ENCODE data around the gene BHLHE23.

The BHLHE23 gene

DNA sequence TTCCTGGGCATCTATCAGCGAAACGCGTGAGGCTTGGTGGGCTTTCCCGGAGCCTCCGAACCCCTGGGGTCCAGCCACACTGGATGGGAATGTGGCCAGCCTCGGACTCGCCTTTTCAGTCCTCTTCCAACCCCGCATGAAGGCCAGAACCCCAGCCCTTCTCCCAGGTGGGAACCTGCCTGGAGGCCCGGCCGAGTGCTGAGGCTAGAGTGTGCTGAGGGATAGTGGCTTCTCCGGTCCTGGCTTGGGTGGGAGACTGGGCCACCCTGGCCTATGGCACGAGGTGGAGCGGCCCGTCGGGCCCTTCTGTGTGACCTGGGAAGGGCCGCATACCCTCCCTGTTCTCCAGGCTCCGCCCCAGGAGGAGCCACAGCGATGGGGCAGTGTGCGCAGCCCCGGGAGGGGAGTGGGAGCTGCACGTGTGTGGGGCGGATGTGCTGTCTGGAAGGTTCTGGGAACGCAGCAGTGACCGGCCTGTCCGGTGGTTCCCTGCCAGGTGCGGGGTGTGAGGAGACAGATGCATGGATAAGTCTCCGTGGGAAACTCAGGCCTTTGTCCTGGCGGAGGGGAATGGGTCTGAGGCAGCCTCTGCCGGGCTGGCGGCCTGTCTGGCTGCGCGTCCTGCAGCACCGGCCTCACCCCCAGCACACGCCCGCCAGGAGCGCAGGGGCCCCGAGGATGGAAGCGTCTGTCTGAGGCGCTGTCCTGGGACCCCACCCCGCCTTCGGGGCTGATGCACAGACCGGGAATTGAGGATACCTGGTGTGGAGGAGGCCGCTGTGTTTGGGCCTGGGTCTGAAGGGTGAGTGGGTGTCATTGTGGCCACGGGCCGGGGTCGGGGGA, 1.1 kb upstream of the BHLHE23 start:
- in situ Hi-C loops (cut with MboI; ENCODE audit: low pct_unique_long_range_greater_than_20kb, low sequenced_read_pairs, unreplicated experiment): no loop called here
- DNase-seq (ENCODE audit: low spot score): no peak
- TF ChIP-seq CTCF (IDR thresholded peaks at IDR 0.05; ENCODE audit: extremely low read depth, insufficient read depth, missing control alignments): no peak

DNA sequence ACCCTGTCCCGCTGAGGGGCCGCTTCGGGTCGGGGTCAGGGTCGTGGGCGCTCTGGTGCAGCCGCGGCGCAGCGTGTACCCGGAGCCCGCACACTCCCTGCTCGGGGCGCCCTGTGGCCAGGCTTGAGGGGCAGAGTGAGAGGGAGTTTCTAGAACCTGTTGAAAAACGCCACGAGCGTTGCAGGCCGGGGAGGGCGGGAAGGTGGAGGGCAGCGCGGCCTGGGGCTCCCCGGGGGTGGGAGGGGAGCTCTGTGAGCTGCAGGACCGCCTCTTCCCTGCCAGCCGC, 539 bp upstream of the BHLHE23 start:
- in situ Hi-C loops (cut with MboI; ENCODE audit: low pct_unique_long_range_greater_than_20kb, low sequenced_read_pairs, unreplicated experiment): no loop called here
- TF ChIP-seq CTCF (IDR thresholded peaks at IDR 0.05; ENCODE audit: extremely low read depth, insufficient read depth, missing control alignments): no peak
- no peak for DNase-seq (ENCODE audit: low spot score)

- no peak for DNase-seq (ENCODE audit: low spot score)
- no peak for TF ChIP-seq CTCF (IDR thresholded peaks at IDR 0.05; ENCODE audit: extremely low read depth, insufficient read depth, missing control alignments)
- in situ Hi-C loops (cut with MboI; ENCODE audit: low pct_unique_long_range_greater_than_20kb, low sequenced_read_pairs, unreplicated experiment): no loop called here
These were observed 763 bp downstream of the BHLHE23 start for GRCh38 chr20:63005862-63006539.

GRCh38 chr20:63005365-63005861, 1.4 kb downstream of the BHLHE23 start:
- no peak for TF ChIP-seq CTCF (IDR thresholded peaks at IDR 0.05; ENCODE audit: extremely low read depth, insufficient read depth, missing control alignments)
- DNase-seq (ENCODE audit: low spot score): no peak
- in situ Hi-C loops (cut with MboI; ENCODE audit: low pct_unique_long_range_greater_than_20kb, low sequenced_read_pairs, unreplicated experiment): no loop called here

- no peak for TF ChIP-seq CTCF (IDR thresholded peaks at IDR 0.05; ENCODE audit: extremely low read depth, insufficient read depth, missing control alignments)
- in situ Hi-C loops (cut with MboI; ENCODE audit: low pct_unique_long_range_greater_than_20kb, low sequenced_read_pairs, unreplicated experiment): no loop called here
- no peak for DNase-seq (ENCODE audit: low spot score)
These were observed 2.0 kb downstream of the BHLHE23 start for GRCh38 chr20:63004607-63005364.

DNA sequence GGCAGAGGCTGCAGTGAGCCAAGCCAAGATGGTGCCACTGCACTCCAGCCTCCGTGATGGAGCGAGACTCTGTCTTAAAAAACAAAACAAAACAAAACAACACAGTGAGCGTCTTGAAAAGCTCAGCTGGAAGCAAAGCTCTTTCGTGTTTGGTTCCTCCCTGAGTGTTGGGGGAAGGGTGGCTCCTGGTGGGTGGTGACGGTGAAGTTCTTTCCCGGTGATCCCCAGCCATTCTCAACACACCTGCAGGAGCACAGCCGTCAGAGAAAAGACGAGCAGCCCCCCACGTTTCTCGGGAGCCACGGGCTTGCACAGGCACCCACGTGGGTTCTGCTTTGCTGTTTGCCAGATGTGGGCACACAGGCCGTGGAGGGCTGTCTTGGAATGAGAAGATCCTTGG, 3.2 kb downstream of the BHLHE23 start:
- in situ Hi-C loops (cut with MboI; ENCODE audit: low pct_unique_long_range_greater_than_20kb, low sequenced_read_pairs, unreplicated experiment): no loop called here
- no peak for DNase-seq (ENCODE audit: low spot score)
- no peak for TF ChIP-seq CTCF (IDR thresholded peaks at IDR 0.05; ENCODE audit: extremely low read depth, insufficient read depth, missing control alignments)
